Measurements from ENCODE around the gene SGMS1. TPM values are rescaled to one million over a fixed set of nuclear protein-coding genes. Genes with fewer than 3 reads are reported as not detected.

Gene SGMS1
- total and polyA plus RNA-seq, 12 donors = 7.3 to 24.3 (median 17.1) TPM

GRCh38 chr10:50362547-50363125, 261.1 kb downstream of the SGMS1 start:
- WGBS, 2 donors = 96% methylated on average over 2 of the region's 2 CpGs
- no peak for TF ChIP-seq CTCF (IDR thresholded peaks at IDR 0.05)

GRCh38 chr10:50361946-50362345, 261.8 kb downstream of the SGMS1 start:
- ATAC-seq = no peak
- no peaks in the 10 kb centered on the region for H3K27me3 ChIP-seq
- H3K9me3 ChIP-seq = peaks cover 0 to 10% (median 0%) of the 10 kb centered on the region in 11 donors
- no peak for DNase-seq
- no peak overlapping the region for H3K27ac ChIP-seq
- no peaks in the 10 kb centered on the region for H3K36me3 ChIP-seq
- peaks cover 0 to 41% (median 31%) of the 10 kb centered on the region in 9 donors for H3K4me1 ChIP-seq
- intact Hi-C loops (cut with DNase I) = no loop called here
- 99 to 100% methylated on average over 1 of the region's 1 CpG for WGBS, 2 donors
- no peak overlapping the region for H3K4me3 ChIP-seq
- TF ChIP-seq CTCF (IDR thresholded peaks at IDR 0.05) = no peak

More at GRCh38 chr10:50362547-50363125, 261.1 kb downstream of the SGMS1 start:
- peaks cover 0 to 10% (median 0%) of the 10 kb centered on the region in 11 donors for H3K9me3 ChIP-seq
- ATAC-seq (no peak), DNase-seq (no peak)
- H3K4me1 ChIP-seq = peaks cover 0 to 46% (median 31%) of the 10 kb centered on the region in 9 donors
- no peak overlapping the region for H3K4me3 ChIP-seq
- intact Hi-C loops (cut with DNase I) = no loop called here
- no peak overlapping the region for H3K27ac ChIP-seq
- no peaks in the 10 kb centered on the region for H3K27me3 ChIP-seq
- H3K36me3 ChIP-seq = no peaks in the 10 kb centered on the region

GRCh38 chr10:50360077-50360850, 263.5 kb downstream of the SGMS1 start:
- Histone ChIP-seq H3K4me3 (no peak overlapping the region), H3K27ac (peak overlapping the region in 5 of 10 donors; percentile 34 to 50 (median 43)), H3K4me1 (peaks cover 0 to 41% (median 31%) of the 10 kb centered on the region in 9 donors), H3K27me3 (no peaks in the 10 kb centered on the region), H3K36me3 (no peaks in the 10 kb centered on the region), H3K9me3 (peaks cover 0 to 10% (median 0%) of the 10 kb centered on the region in 11 donors)
- ATAC-seq (peak in 6 of 8 donors; percentile 67 to 82 (median 74)), DNase-seq (no peak)
- no peak for TF ChIP-seq CTCF (IDR thresholded peaks at IDR 0.05)
- intact Hi-C loops (cut with DNase I) = no loop called here
- 47 to 49% methylated on average over 5 of the region's 5 CpGs for WGBS, 2 donors

GRCh38 chr10:50358925-50359687, 264.6 kb downstream of the SGMS1 start:
- WGBS, 2 donors = 69 to 91% methylated on average over 1 of the region's 1 CpG
- Histone ChIP-seq H3K36me3 (no peaks in the 10 kb centered on the region), H3K27me3 (no peaks in the 10 kb centered on the region), H3K9me3 (peaks cover 0 to 13% (median 0%) of the 10 kb centered on the region in 11 donors), H3K4me3 (no peak overlapping the region), H3K4me1 (peaks cover 0 to 36% (median 26%) of the 10 kb centered on the region in 9 donors), H3K27ac (peak overlapping the region in 1 of 10 donors; percentile 19)
- intact Hi-C loops (cut with DNase I) = no loop called here
- no peak for TF ChIP-seq CTCF (IDR thresholded peaks at IDR 0.05)
- no peak for ATAC-seq
- DNase-seq = no peak

All from heart right ventricle (tissue), 16 donors.